Ascending aorta (tissue), 2 donors: Measurements from ENCODE around the gene RALGPS1. TPM values are rescaled to one million over a fixed set of nuclear protein-coding genes. Genes with fewer than 3 reads are reported as not detected.
A peak's percentile ranks its signal among the peaks of the same experiment; 100 is the strongest.

Experiments
- DNase-seq, 2 donors: peaks; one replicate each; pipeline ENCODE4 v3.0.0-alpha.2; 2019; ENCODE audit warnings: low spot score in 2 of 2
- H3K27ac ChIP-seq, 2 donors: fragments of 200-600 bp; sonication (generic); one replicate each; pipeline ENCODE4 v1.5.1; 2016 to 2017; ENCODE audit warnings: mild to moderate bottlenecking in 1 of 2
- H3K27me3 ChIP-seq: fragments of 200-600 bp; sonication (generic); one replicate; pipeline ENCODE4 v1.5.1; 2017
- H3K36me3 ChIP-seq, 2 donors: fragments of 200-600 bp; sonication (generic); one replicate each; pipeline ENCODE4 v1.5.1; 2016
- H3K4me1 ChIP-seq, 2 donors: fragments of 200-600 bp; sonication (generic); one replicate each; pipeline ENCODE4 v1.5.1; 2016 to 2017; ENCODE audit warnings: mild to moderate bottlenecking in 1 of 2
- H3K4me3 ChIP-seq, 2 donors: fragments of 200-600 bp; sonication (generic); one replicate each; pipeline ENCODE4 v1.5.1; 2016 to 2017; ENCODE audit warnings: mild to moderate bottlenecking in 1 of 2
- H3K9me3 ChIP-seq, 2 donors: fragments of 200-600 bp; sonication (generic); one replicate each; pipeline ENCODE4 v1.5.1; 2016
- intact Hi-C: fragments of 100-400 bp; cut with DNase I; formaldehyde crosslinking; loops from one replicate; pipeline ENCODE4 v1.15.1; 2023
- total RNA-seq: library from RNA; depleted of rRNA; stranded (reverse); fragments of >200 nt; gene quantifications from one replicate; pipeline ENCODE4 v1.1.0, GENCODE V29; 2016
- TF ChIP-seq, protein P1 (sequence below), 3 experiments: fragments of 200-600 bp in 2 of 3; fragments of 450-650 bp in 1 of 3; sonication (generic) in 2 of 3; IDR thresholded peaks; one replicate each; pipeline ENCODE4 v1.5.1; 2016 to 2019; ENCODE audit warnings: antibody characterized with exemption in 3 of 3, mild to moderate bottlenecking in 1 of 3, moderate library complexity in 1 of 3

Gene RALGPS1
- total RNA-seq, 1 donor from 2014 or later, result 9.8 TPM

DNA sequence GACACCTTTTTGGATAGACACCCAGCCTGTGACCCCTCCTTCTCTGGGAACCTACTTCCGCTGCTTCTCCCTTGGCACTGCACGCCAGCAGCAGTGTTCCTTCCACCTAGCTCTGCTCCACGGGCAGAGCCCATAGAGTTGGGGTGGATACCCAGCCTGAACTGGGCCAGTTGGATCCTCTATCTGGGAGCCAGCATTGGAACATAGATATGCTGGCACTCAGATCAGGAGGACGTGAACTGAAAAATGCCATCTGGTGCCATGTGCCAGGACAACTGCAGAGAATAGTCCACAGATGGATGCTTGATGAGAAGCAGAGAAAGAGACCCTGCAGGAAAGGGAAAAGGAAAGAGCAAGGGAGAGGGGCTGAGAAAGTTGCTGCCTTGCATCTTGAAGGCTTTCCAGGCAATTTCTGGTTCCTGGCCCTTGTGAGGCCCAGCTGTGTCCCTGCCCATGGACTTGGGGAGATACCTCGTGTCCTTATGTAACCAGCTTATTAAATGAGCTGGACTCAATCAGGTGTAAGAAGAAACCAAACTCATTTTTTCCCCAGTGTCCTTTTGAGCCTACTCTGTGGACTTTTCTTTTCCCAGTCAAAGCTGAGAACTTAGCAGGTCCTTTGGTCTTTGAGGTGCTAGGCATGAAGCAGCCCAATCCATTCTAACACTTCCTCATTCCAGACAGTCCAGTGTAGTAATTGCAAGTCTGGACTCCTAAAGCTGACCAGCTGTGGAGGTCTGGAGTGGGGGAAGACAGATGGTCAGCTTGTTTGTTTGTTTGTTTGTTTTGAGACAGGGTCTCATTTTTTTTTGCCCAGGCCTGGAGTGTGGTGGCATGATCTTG lies 168.8 kb downstream of the RALGPS1 start:
- peaks cover 0 to 8% of the 10 kb centered on the region in 2 donors for H3K36me3 ChIP-seq
- no peak overlapping the region for H3K4me3 ChIP-seq
- H3K9me3 ChIP-seq, result no peaks in the 10 kb centered on the region
- TF ChIP-seq, protein P1, sequence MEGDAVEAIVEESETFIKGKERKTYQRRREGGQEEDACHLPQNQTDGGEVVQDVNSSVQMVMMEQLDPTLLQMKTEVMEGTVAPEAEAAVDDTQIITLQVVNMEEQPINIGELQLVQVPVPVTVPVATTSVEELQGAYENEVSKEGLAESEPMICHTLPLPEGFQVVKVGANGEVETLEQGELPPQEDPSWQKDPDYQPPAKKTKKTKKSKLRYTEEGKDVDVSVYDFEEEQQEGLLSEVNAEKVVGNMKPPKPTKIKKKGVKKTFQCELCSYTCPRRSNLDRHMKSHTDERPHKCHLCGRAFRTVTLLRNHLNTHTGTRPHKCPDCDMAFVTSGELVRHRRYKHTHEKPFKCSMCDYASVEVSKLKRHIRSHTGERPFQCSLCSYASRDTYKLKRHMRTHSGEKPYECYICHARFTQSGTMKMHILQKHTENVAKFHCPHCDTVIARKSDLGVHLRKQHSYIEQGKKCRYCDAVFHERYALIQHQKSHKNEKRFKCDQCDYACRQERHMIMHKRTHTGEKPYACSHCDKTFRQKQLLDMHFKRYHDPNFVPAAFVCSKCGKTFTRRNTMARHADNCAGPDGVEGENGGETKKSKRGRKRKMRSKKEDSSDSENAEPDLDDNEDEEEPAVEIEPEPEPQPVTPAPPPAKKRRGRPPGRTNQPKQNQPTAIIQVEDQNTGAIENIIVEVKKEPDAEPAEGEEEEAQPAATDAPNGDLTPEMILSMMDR (IDR thresholded peaks at IDR 0.05), result no peak
- no peak overlapping the region for H3K27ac ChIP-seq
- DNase-seq, result peak in 1 of 2 donors; percentile 31
- H3K4me1 ChIP-seq, result no peaks in the 10 kb centered on the region
- intact Hi-C loops, result no loop called here
- no peaks in the 10 kb centered on the region for H3K27me3 ChIP-seq

DNA sequence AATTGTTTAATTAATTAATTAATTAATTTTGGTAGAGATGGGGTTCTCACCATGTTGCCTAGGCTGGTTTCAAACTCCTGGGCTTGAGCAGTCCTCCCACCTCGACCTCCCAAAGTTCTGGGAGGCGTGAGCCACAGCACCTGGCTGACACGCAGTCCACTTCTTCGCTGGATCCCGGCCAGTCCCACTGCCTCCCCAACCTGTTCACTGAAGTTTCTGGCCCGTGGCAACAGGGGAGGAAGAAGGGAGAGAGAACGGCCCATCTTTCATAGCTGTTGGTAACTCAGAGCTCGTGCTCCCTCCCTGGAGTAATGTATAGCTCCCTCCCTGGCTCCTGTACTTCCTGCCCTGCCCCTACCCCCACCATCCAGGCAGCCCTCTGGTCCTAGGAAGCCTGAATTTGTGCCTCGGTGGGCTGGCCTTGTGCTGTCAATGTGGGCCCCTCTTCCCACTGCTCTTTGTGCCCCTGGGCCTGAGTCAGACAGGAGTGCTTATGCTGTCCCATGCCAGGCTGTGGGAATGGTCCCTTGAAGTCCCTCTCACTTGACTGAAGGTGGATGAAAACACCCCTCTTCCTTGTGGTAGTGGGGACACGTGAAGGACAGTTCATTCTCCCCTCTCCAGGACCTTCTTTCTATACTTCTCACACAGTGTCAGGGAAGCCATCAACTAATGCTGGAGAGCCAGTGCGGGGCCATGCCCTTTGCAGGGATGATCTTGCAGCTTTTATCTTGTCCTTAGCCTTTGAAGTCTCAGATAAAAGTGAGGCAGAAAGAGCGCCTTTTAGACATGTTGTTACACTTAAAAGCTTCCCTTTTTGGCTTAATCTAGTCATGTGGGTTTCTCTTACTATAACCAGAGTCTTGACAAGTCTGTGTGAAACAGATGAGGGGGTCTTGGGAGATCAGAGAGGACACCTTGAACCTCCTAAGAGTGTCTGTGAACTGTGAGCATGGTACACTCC lies 169.8 kb downstream of the RALGPS1 start:
- Histone ChIP-seq H3K4me1 (peaks cover 0 to 2% of the 10 kb centered on the region in 2 donors), H3K27me3 (no peaks in the 10 kb centered on the region), H3K4me3 (no peak overlapping the region), H3K9me3 (no peaks in the 10 kb centered on the region), H3K27ac (no peak overlapping the region), H3K36me3 (peaks cover 3 to 12% of the 10 kb centered on the region in 2 donors)
- TF ChIP-seq, protein P1 (IDR thresholded peaks at IDR 0.05), result no peak
- DNase-seq, result peak in 1 of 2 donors; percentile 37
- intact Hi-C loops, result no loop called here

DNA sequence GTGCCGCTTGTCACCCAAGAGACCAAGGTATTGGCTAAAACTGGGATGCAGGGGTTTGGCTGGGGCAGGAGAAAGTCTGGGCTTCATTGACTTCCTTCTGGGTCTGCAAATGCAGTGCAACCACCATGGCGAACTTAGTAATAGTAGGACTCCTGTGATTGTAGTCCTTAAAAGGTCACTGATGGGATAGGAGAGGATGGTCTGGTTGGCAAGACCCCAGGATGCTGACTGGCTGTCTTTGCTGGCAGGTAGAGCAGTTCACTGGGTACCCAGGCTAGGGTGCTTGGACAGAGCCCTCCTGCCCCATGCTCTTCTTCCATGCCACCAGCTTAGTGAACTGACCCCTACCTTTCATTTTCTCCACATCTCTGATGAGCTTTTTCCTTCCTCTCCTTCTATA lies 170.6 kb downstream of the RALGPS1 start:
- no peaks in the 10 kb centered on the region for H3K9me3 ChIP-seq

DNA sequence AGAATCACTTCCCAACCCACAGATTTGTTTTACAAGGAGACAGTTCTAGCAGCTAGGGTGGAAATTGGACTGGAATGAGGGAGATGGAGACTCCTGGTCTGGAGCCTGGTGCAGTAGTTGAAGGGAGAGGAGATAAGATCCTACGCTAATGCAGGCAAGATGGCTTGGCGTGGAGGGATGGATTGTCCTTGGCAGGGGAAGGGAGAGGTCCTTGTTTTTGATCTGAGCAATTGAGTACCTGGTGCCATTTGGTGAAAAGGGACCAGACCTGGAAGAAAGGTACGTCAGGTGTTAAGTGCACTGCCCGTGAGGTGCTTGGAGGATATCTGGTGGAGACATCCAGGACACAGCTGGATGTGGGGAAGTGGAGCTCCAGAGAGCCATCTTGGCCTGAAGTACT lies 172.2 kb downstream of the RALGPS1 start:
- Histone ChIP-seq H3K27ac (no peak overlapping the region), H3K4me1 (peaks cover 3 to 8% of the 10 kb centered on the region in 2 donors), H3K9me3 (no peaks in the 10 kb centered on the region), H3K27me3 (no peaks in the 10 kb centered on the region), H3K36me3 (peaks cover 3 to 20% of the 10 kb centered on the region in 2 donors), H3K4me3 (no peak overlapping the region)
- DNase-seq, result peak in 1 of 2 donors; percentile 30
- TF ChIP-seq, protein P1 (IDR thresholded peaks at IDR 0.05), result no peak
- intact Hi-C loops, result no loop called here

More for the DNA sequence above, 170.6 kb downstream of the RALGPS1 start:
- no peaks in the 10 kb centered on the region for H3K27me3 ChIP-seq
- no peak overlapping the region for H3K4me3 ChIP-seq
- H3K4me1 ChIP-seq, result peaks cover 3 to 8% of the 10 kb centered on the region in 2 donors
- no peak for DNase-seq
- TF ChIP-seq, protein P1 (IDR thresholded peaks at IDR 0.05), result no peak
- H3K27ac ChIP-seq, result no peak overlapping the region
- intact Hi-C loops, result no loop called here
- H3K36me3 ChIP-seq, result peaks cover 3 to 12% of the 10 kb centered on the region in 2 donors

DNA sequence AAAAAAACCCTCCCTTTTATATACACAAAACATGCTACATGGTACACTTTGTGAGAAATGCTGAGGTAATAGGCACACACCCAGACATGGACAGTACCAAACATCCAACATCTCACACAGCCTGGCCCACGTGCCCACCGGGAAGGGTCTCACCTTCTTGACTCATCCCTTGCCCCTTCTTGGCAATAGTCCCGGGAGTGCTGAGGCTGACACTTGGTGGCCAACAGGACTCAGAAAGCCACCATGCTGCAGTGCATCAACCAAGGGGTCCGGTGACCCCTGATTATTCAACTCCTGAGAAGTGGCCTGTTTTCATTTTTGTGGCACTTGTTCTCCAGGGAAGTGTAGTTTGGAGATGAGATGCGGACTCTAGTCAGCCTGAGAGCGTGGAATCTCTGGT lies 172.8 kb downstream of the RALGPS1 start:
- no peak overlapping the region for H3K27ac ChIP-seq
- H3K27me3 ChIP-seq, result no peaks in the 10 kb centered on the region
- no peak for DNase-seq
- H3K4me3 ChIP-seq, result no peak overlapping the region
- TF ChIP-seq, protein P1 (IDR thresholded peaks at IDR 0.05), result no peak
- peaks cover 3 to 8% of the 10 kb centered on the region in 2 donors for H3K4me1 ChIP-seq
- no peaks in the 10 kb centered on the region for H3K9me3 ChIP-seq
- intact Hi-C loops, result no loop called here
- peaks cover 3 to 26% of the 10 kb centered on the region in 2 donors for H3K36me3 ChIP-seq
